IMR-90 (cell line): ENCODE data around the gene MT1A. TPM values are rescaled to one million over a fixed set of nuclear protein-coding genes. Genes with fewer than 3 reads are reported as not detected.
"Not testable (repeated sequence)": the region's sequence is repeated elsewhere in the genome, so short reads cannot be mapped to it uniquely, and the experiment has no call there.

Source experiments
- ATAC-seq: fragments of 200-7000 bp; cut with Tn5 transposase; 2 replicates; pipeline ENCODE4 v1.9.1; 2020; ENCODE audit warnings: low read depth, mild to moderate bottlenecking, moderate library complexity
- BruUV-seq: library from RNA; stranded (reverse); fragments of 400-500 nt; replicated peaks from 2 replicates; lab custom pipeline; 2021; lab: Mats Ljungman, UMichigan
- CTCF ChIA-PET: fragments of 300-600 bp; formaldehyde crosslinking; extraction: SDS; loops from one replicate; lab custom pipeline; 2021; ENCODE audit warnings: antibody characterized with exemption; lab: Yijun Ruan, JAX
- POLR2A ChIA-PET: fragments of 300-600 bp; sonication (Branson Sonifier 250); formaldehyde crosslinking; loops from one replicate; lab custom pipeline; 2022; ENCODE audit warnings: antibody characterized with exemption; ENCODE audit not compliant: unreplicated experiment; lab: Charles Lee
- DNase-seq: peaks from one replicate; pipeline ENCODE4 v3.0.0; 2013
- H2AFZ ChIP-seq: replicated peaks from 2 replicates; pipeline ENCODE3; 2013; ENCODE audit warnings: low read length, mild to moderate bottlenecking; ENCODE audit not compliant: poor library complexity
- H2AK5ac ChIP-seq: 2 replicates; pipeline ENCODE4 v1.6.1; 2013; ENCODE audit warnings: low read depth, low read length, inconsistent platforms
- H2AK9ac ChIP-seq: replicated peaks from 2 replicates; pipeline ENCODE3; 2013; ENCODE audit warnings: mild to moderate bottlenecking, low read depth, low read length, moderate library complexity; ENCODE audit not compliant: poor library complexity
- H2BK120ac ChIP-seq: 2 replicates; pipeline ENCODE4 v1.6.1; 2013; ENCODE audit warnings: low read depth, low read length, inconsistent platforms
- H2BK15ac ChIP-seq: 3 replicates; pipeline ENCODE4 v1.6.1; 2013; ENCODE audit warnings: low read depth, low read length, inconsistent platforms
- H2BK20ac ChIP-seq: 2 replicates; pipeline ENCODE4 v1.6.1; 2013; ENCODE audit warnings: low read depth, mild to moderate bottlenecking, inconsistent platforms, low read length, moderate library complexity
- H2BK5ac ChIP-seq: 2 replicates; pipeline ENCODE4 v1.6.1; 2013; ENCODE audit warnings: mild to moderate bottlenecking, low read depth, low read length, inconsistent platforms; ENCODE audit not compliant: poor library complexity, severe bottlenecking
- H3K14ac ChIP-seq: replicated peaks from 2 replicates; pipeline ENCODE4 v1.6.1; 2013; ENCODE audit warnings: low read depth, low read length, inconsistent platforms
- H3K18ac ChIP-seq: 2 replicates; pipeline ENCODE4 v1.6.1; 2013; ENCODE audit warnings: low read depth, low read length, control low read depth
- H3K23ac ChIP-seq: 2 replicates; pipeline ENCODE4 v1.6.1; 2013; ENCODE audit warnings: low read depth, low read length, inconsistent platforms
- H3K27ac ChIP-seq: 2 replicates; pipeline ENCODE4 v1.5.1; 2013; ENCODE audit warnings: mild to moderate bottlenecking, control low read depth, low read length; ENCODE audit not compliant: insufficient read depth
- H3K27me3 ChIP-seq: 2 replicates; pipeline ENCODE4 v1.6.1; 2013; ENCODE audit warnings: low read length; ENCODE audit not compliant: control insufficient read depth, insufficient read depth
- H3K36me3 ChIP-seq: 2 replicates; pipeline ENCODE4 v1.6.1; 2013; ENCODE audit warnings: low read length, mixed read lengths; ENCODE audit not compliant: control insufficient read depth, insufficient read depth
- H3K4ac ChIP-seq: 2 replicates; pipeline ENCODE4 v1.6.1; 2013; ENCODE audit warnings: low read depth, low read length, inconsistent platforms
- H3K4me1 ChIP-seq: 2 replicates; pipeline ENCODE4 v1.6.1; 2013; ENCODE audit warnings: low read length, mixed read lengths; ENCODE audit not compliant: control insufficient read depth, insufficient read depth
- H3K4me2 ChIP-seq: 2 replicates; pipeline ENCODE4 v1.6.1; 2013; ENCODE audit warnings: low read depth, mild to moderate bottlenecking, control low read depth, low read length, moderate library complexity
- H3K4me3 ChIP-seq: 2 replicates; pipeline ENCODE4 v1.5.1; 2013; ENCODE audit warnings: low read depth, mild to moderate bottlenecking, control low read depth, low read length, moderate library complexity; ENCODE audit not compliant: insufficient read depth
- H3K56ac ChIP-seq: 2 replicates; pipeline ENCODE4 v1.6.1; 2013; ENCODE audit warnings: low read length, inconsistent platforms; ENCODE audit not compliant: insufficient read depth; ENCODE audit errors: extremely low read depth
- H3K79me1 ChIP-seq, 2 experiments: 2 replicates each; pipeline ENCODE4 v1.6.1; 2013; ENCODE audit warnings: low read length in 2 of 2, inconsistent platforms in 1 of 2, low read depth in 1 of 2
- H3K9ac ChIP-seq: 2 replicates; pipeline ENCODE4 v1.6.1; 2013; ENCODE audit warnings: low read depth, low read length, control low read depth
- H3K9me1 ChIP-seq: 2 replicates; pipeline ENCODE4 v1.6.1; 2013; ENCODE audit warnings: low read length, inconsistent platforms; ENCODE audit not compliant: insufficient read depth
- H3K9me3 ChIP-seq: 2 replicates; pipeline ENCODE4 v1.6.1; 2013; ENCODE audit warnings: low read length; ENCODE audit not compliant: control insufficient read depth, insufficient read depth
- H4K20me1 ChIP-seq: 2 replicates; pipeline ENCODE4 v1.6.1; 2013; ENCODE audit warnings: low read length, inconsistent platforms; ENCODE audit not compliant: insufficient read depth
- H4K5ac ChIP-seq: 2 replicates; pipeline ENCODE4 v1.6.1; 2013; ENCODE audit warnings: mild to moderate bottlenecking, low read depth, low read length, control low read depth
- H4K8ac ChIP-seq, 2 experiments: 2 replicates each; pipeline ENCODE4 v1.6.1; 2013; ENCODE audit warnings: low read depth in 2 of 2, low read length in 2 of 2, control low read depth in 1 of 2, inconsistent platforms in 1 of 2
- H4K91ac ChIP-seq: 2 replicates; pipeline ENCODE4 v1.6.1; 2013; ENCODE audit warnings: low read depth, low read length, inconsistent platforms; ENCODE audit not compliant: insufficient read depth
- CEBPB ChIP-seq: IDR thresholded peaks from 2 replicates; pipeline ENCODE4 v1.6.1; 2012; ENCODE audit warnings: low read depth, low read length, improper control_type of control experiment
- WGBS, 2 experiments: methylation state at CpG; one replicate each; pipeline versions ENCODE4 v1.1.5 to v1.1.7; 2013; ENCODE audit warnings: missing lambda C conversion rate in 2 of 2; ENCODE audit not compliant: insufficient read length in 1 of 2; ENCODE audit errors: extremely low coverage in 2 of 2; 5-methylcytosine and 5-hydroxymethylcytosine counted together
- dilution Hi-C: fragments of 300-500 bp; cut with HindIII; formaldehyde crosslinking; loops from one replicate; pipeline ENCODE4 v1.14.3; 2018; ENCODE audit warnings: low sequenced_read_pairs; ENCODE audit not compliant: unreplicated experiment
- in situ Hi-C: fragments of 300-500 bp; cut with MboI; formaldehyde crosslinking; loops from 3 replicates; pipeline ENCODE4 v1.14.3; 2019; ENCODE audit warnings: low sequenced_read_pairs, inconsistent platforms, mixed read lengths
- intact Hi-C: fragments of 100-400 bp; cut with micrococcal nuclease; formaldehyde crosslinking; loops from 2 replicates; pipeline ENCODE4 v1.10.0; 2022
- polyA plus RNA-seq, 3 experiments: library from polyadenylated mRNA; depleted of rRNA; stranded (reverse); fragments of >200 nt; gene quantifications; 2 replicates each; pipeline ENCODE4 v1.2.3, GENCODE V29; 2012; ENCODE audit warnings: low replicate concordance in 1 of 3
- total RNA-seq: library from RNA; depleted of rRNA; stranded (reverse); fragments of >200 nt; gene quantifications from 2 replicates; pipeline ENCODE4 v1.2.3, GENCODE V29; 2012

Gene MT1A
- total and polyA plus RNA-seq, 2 of the 4 experiments (the other 2 are of a cell fraction) = 1.6 TPM; not detected in 1

- H4K8ac ChIP-seq, H3K9ac ChIP-seq, H3K23ac ChIP-seq, H3K9me1 ChIP-seq, H2BK5ac ChIP-seq, H3K36me3 ChIP-seq, ATAC-seq, H3K4me2 ChIP-seq, H3K14ac ChIP-seq, H4K20me1 ChIP-seq, POLR2A ChIA-PET, H3K27ac ChIP-seq, H2AK9ac ChIP-seq, H2BK15ac ChIP-seq, H3K56ac ChIP-seq, in situ Hi-C loops, H4K5ac ChIP-seq, H3K4me3 ChIP-seq, H4K91ac ChIP-seq, dilution Hi-C loops, H3K79me1 ChIP-seq, H2BK120ac ChIP-seq, H2BK20ac ChIP-seq, H3K4ac ChIP-seq, H3K9me3 ChIP-seq, H2AFZ ChIP-seq, intact Hi-C loops, BruUV-seq, H3K18ac ChIP-seq: not testable (repeated sequence)
- WGBS, 2 experiments = no CpG with 5 or more reads among the region's 2 CpGs
- Histone ChIP-seq H3K4me1 (peaks cover 13% of the 10 kb centered on the region), H2AK5ac (0 out of 2 replicates have a peak overlapping the region, but pooled peaks have one; percentile 31), H3K27me3 (peaks cover 51% of the 10 kb centered on the region)
- TF ChIP-seq CEBPB = peak; percentile 16; the same call in 1 of the 2 replicates
- CTCF ChIA-PET = interaction anchor here (1.1 to 2.7 kb wide), 2 partner anchors 11 to 118 kb away, joined by 3 to 8 read pairs; partner anchors contain the start of gene MT1X
- peak; percentile 44 for DNase-seq
These were observed 33.2 kb downstream of the MT1A start for GRCh38 chr16:56671691-56672090.

GRCh38 chr16:56672171-56672570 lies 33.7 kb downstream of the MT1A start:
- H2AK9ac ChIP-seq, H2BK15ac ChIP-seq, H4K5ac ChIP-seq, H3K4me3 ChIP-seq, H3K4me2 ChIP-seq, intact Hi-C loops, H2AFZ ChIP-seq, H3K9ac ChIP-seq, H2BK20ac ChIP-seq, H3K56ac ChIP-seq, H4K91ac ChIP-seq, H3K14ac ChIP-seq, H3K9me3 ChIP-seq, POLR2A ChIA-PET, H4K8ac ChIP-seq, DNase-seq, in situ Hi-C loops, H3K36me3 ChIP-seq, H3K9me1 ChIP-seq, H3K27ac ChIP-seq, ATAC-seq, BruUV-seq, H2BK120ac ChIP-seq, H3K79me1 ChIP-seq, H2AK5ac ChIP-seq, H4K20me1 ChIP-seq, H3K23ac ChIP-seq, dilution Hi-C loops, H3K18ac ChIP-seq: not testable (repeated sequence)
- H3K4me1 ChIP-seq = peaks cover 13% of the 10 kb centered on the region
- CTCF ChIA-PET = interaction anchor here (1.1 to 2.7 kb wide), 2 partner anchors 10 to 117 kb away, joined by 3 to 8 read pairs; partner anchors contain the start of gene MT1X
- no CpG with 5 or more reads among the region's 3 CpGs for WGBS, 2 experiments
- H2BK5ac ChIP-seq = peak overlapping the region; percentile 10
- 0 out of 2 replicates have a peak overlapping the region, but pooled peaks have one; percentile 9 for H3K4ac ChIP-seq
- H3K27me3 ChIP-seq = peaks cover 51% of the 10 kb centered on the region
